Measurements from ENCODE around the gene PTPN14. TPM values are rescaled to one million over a fixed set of nuclear protein-coding genes. Genes with fewer than 3 reads are reported as not detected.

Gene PTPN14
- total and polyA plus RNA-seq, 2 experiments from 2014 or later: 18.7 to 70.2 TPM

GRCh38 chr1:214496126-214496525 is 55.3 kb downstream of the PTPN14 start (continued):
- TF ChIP-seq ZNF462 (CRISPR knock-in tag; IDR thresholded peaks at IDR 0.05) (no peak), CREB1 (CRISPR knock-in tag; IDR thresholded peaks at IDR 0.05; ENCODE audit: low read depth) (no peak), ZNF331 (CRISPR knock-in tag; IDR thresholded peaks at IDR 0.05; ENCODE audit: low read depth) (no peak), JUNB (IDR thresholded peaks at IDR 0.05; ENCODE audit: unreplicated experiment) (no peak), ZNF114 (CRISPR knock-in tag; IDR thresholded peaks at IDR 0.05) (no peak), ETS1 (IDR thresholded peaks at IDR 0.05) (no peak), POLR2AphosphoS5 (IDR thresholded peaks at IDR 0.05; ENCODE audit: low read depth) (no peak)

DNA sequence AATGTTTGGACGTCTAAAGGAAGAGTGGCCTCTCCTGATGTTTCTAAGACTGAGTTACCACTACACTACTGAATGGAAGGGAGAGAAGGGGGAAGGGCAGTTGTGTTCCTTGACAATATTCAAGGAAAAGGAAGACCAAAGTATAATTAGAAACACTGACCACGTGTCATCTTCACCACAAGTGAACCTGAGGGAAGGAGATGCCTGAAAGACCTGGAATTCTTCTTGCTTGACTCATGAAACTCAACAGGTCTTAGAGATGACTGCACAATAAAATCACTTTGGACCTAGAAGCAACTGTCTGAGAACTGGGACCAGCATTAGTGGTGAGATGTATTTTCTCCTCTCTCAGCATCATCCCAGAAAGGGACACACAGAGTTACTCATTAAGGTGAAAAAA is 56.7 kb downstream of the PTPN14 start:
- H3K4me3 Mint-ChIP-seq: no peak overlapping the region
- Histone ChIP-seq H3F3A (replicated peaks; ENCODE audit: low read depth) (no peaks in the 10 kb centered on the region), H3K4me2 (no peak overlapping the region), H3K27ac (ENCODE audit: low read depth) (peak overlapping the region; percentile 1; the same call in 1 of the 2 replicates), H2AFZ (no peak overlapping the region), H3K9me2 (ENCODE audit: insufficient read depth) (no peaks in the 10 kb centered on the region), H3K79me2 (replicated peaks; ENCODE audit: insufficient read depth) (peaks cover 93% of the 10 kb centered on the region), H3K36me3 (ENCODE audit: insufficient read depth) (no peaks in the 10 kb centered on the region), H3K4me1 (ENCODE audit: insufficient read depth) (peaks cover 31% of the 10 kb centered on the region), H3K27me3 (ENCODE audit: insufficient read depth) (no peaks in the 10 kb centered on the region), H4K20me1 (replicated peaks; ENCODE audit: insufficient read depth) (peaks cover 12% of the 10 kb centered on the region), H3K4me3 (no peak overlapping the region)
- H3K27me3 Mint-ChIP-seq (ENCODE audit: insufficient read depth, low read depth, poor library complexity): peaks cover 6% of the 10 kb centered on the region
- DNase-seq (ENCODE audit: low spot score): no peak
- ATAC-seq: no peak
- no peak overlapping the region for H3K27ac Mint-ChIP-seq
- peaks cover 44% of the 10 kb centered on the region for H3K4me1 Mint-ChIP-seq
- no peaks in the 10 kb centered on the region for H3K36me3 Mint-ChIP-seq (ENCODE audit: low read depth)
- H3K9me3 Mint-ChIP-seq: no peaks in the 10 kb centered on the region
- TF ChIP-seq REST (IDR thresholded peaks at IDR 0.05; ENCODE audit: unreplicated experiment): no peak
- TF ChIP-seq POLR2AphosphoS5 (IDR thresholded peaks at IDR 0.05; ENCODE audit: low read depth): no peak
- TF ChIP-seq NANOG (IDR thresholded peaks at IDR 0.05; ENCODE audit: borderline replicate concordance): no peak

Measured in GM23338 (cell line).